Mesenchymal stem cell (in vitro differentiated cells and primary cell): ENCODE measurements around the gene PITPNC1.

Experiments
- DNase-seq: peaks from one replicate; pipeline ENCODE4 v3.0.0-alpha.2; 2013
- H2AFZ ChIP-seq: one replicate; pipeline ENCODE4 v1.6.1; 2013; ENCODE audit warnings: low read depth, mild to moderate bottlenecking, control low read depth, inconsistent platforms, low read length, moderate library complexity
- H2AK5ac ChIP-seq: 2 replicates; pipeline ENCODE4 v1.6.1; 2013; ENCODE audit warnings: low read length, moderate library complexity, mild to moderate bottlenecking, inconsistent platforms; ENCODE audit not compliant: severe bottlenecking
- H2BK120ac ChIP-seq: one replicate; pipeline ENCODE4 v1.6.1; 2013; ENCODE audit warnings: low read depth, mild to moderate bottlenecking, inconsistent platforms, low read length, moderate library complexity
- H2BK12ac ChIP-seq, 2 experiments: one replicate each; pipeline ENCODE4 v1.6.1; 2013; ENCODE audit warnings: inconsistent platforms in 2 of 2, low read length in 2 of 2, mild to moderate bottlenecking in 2 of 2, moderate library complexity in 2 of 2, control low read depth in 1 of 2
- H2BK15ac ChIP-seq: one replicate; pipeline ENCODE4 v1.6.1; 2013; ENCODE audit warnings: mild to moderate bottlenecking, low read depth, inconsistent platforms; ENCODE audit not compliant: poor library complexity, severe bottlenecking
- H2BK5ac ChIP-seq: 2 replicates; pipeline ENCODE4 v1.6.1; 2013; ENCODE audit warnings: low read depth, mild to moderate bottlenecking, low read length, control low read depth, inconsistent platforms; ENCODE audit not compliant: poor library complexity, severe bottlenecking
- H3K14ac ChIP-seq, 2 experiments: one replicate each; pipeline ENCODE4 v1.6.1; 2013; ENCODE audit warnings: inconsistent platforms in 2 of 2, low read length in 2 of 2, control low read depth in 1 of 2, mild to moderate bottlenecking in 1 of 2, moderate library complexity in 1 of 2
- H3K18ac ChIP-seq, 2 experiments: one replicate each; pipeline ENCODE4 v1.6.1; 2013; ENCODE audit warnings: inconsistent platforms in 2 of 2, low read length in 2 of 2, control low read depth in 1 of 2, low read depth in 1 of 2, mild to moderate bottlenecking in 1 of 2
- H3K23ac ChIP-seq, 2 experiments: one replicate each; pipeline ENCODE4 v1.6.1; 2013; ENCODE audit warnings: inconsistent platforms in 2 of 2, low read length in 2 of 2, mild to moderate bottlenecking in 2 of 2, moderate library complexity in 2 of 2, control low read depth in 1 of 2
- H3K27ac ChIP-seq: 2 replicates; pipeline ENCODE4 v1.5.1; 2013; ENCODE audit warnings: mild to moderate bottlenecking, moderate library complexity, low read length, control low read depth, inconsistent platforms; ENCODE audit not compliant: poor library complexity, severe bottlenecking
- H3K27me3 ChIP-seq, 2 experiments: 2 replicates each; pipeline versions ENCODE4 v1.6.1 to v1.7.0; 2013; ENCODE audit warnings: low read length in 2 of 2, mild to moderate bottlenecking in 2 of 2, moderate library complexity in 2 of 2, control low read depth in 1 of 2, inconsistent platforms in 1 of 2; ENCODE audit not compliant: control insufficient read depth in 1 of 2, insufficient read depth in 1 of 2
- H3K36me3 ChIP-seq, 2 experiments: 2 replicates each; pipeline versions ENCODE4 v1.6.1 to v1.7.0; 2013; ENCODE audit warnings: low read length in 2 of 2, control low read depth in 1 of 2, inconsistent platforms in 1 of 2, low read depth in 1 of 2, mild to moderate bottlenecking in 1 of 2; ENCODE audit not compliant: insufficient read depth in 2 of 2, control insufficient read depth in 1 of 2
- H3K4ac ChIP-seq, 2 experiments: one replicate each; pipeline ENCODE4 v1.6.1; 2013; ENCODE audit warnings: inconsistent platforms in 2 of 2, low read length in 2 of 2, mild to moderate bottlenecking in 2 of 2, moderate library complexity in 2 of 2, control low read depth in 1 of 2, low read depth in 1 of 2
- H3K4me1 ChIP-seq: 2 replicates; pipeline ENCODE4 v1.6.1; 2013; ENCODE audit warnings: low read depth, low read length, control low read depth; ENCODE audit not compliant: control insufficient read depth, insufficient read depth
- H3K4me2 ChIP-seq: 2 replicates; pipeline ENCODE4 v1.6.1; 2013; ENCODE audit warnings: low read length, mild to moderate bottlenecking, inconsistent platforms; ENCODE audit not compliant: poor library complexity, severe bottlenecking
- H3K4me3 ChIP-seq, 2 experiments: 2 replicates each; pipeline versions ENCODE4 v1.5.1 to v1.7.0; 2013; ENCODE audit warnings: low read length in 2 of 2, mild to moderate bottlenecking in 2 of 2, control low read depth in 1 of 2, low read depth in 1 of 2; ENCODE audit not compliant: insufficient read depth in 1 of 2
- H3K79me1 ChIP-seq: replicated peaks from 2 replicates; pipeline ENCODE4 v1.6.1; 2013; ENCODE audit warnings: mild to moderate bottlenecking, control low read depth, low read length, inconsistent platforms; ENCODE audit not compliant: poor library complexity, severe bottlenecking
- H3K9ac ChIP-seq: 2 replicates; pipeline ENCODE4 v1.7.0; 2013; ENCODE audit warnings: mild to moderate bottlenecking, low read length, moderate library complexity
- H3K9me3 ChIP-seq: 2 replicates; pipeline ENCODE4 v1.7.0; 2013; ENCODE audit warnings: mild to moderate bottlenecking, low read length; ENCODE audit not compliant: control insufficient read depth
- H4K8ac ChIP-seq: one replicate; pipeline ENCODE4 v1.6.1; 2013; ENCODE audit warnings: inconsistent platforms, mild to moderate bottlenecking, low read length, moderate library complexity
- H4K91ac ChIP-seq: one replicate; pipeline ENCODE4 v1.6.1; 2013; ENCODE audit warnings: mild to moderate bottlenecking, low read length, inconsistent platforms
- WGBS: methylation state at CpG from one replicate; pipeline ENCODE4 v1.1.7; 2013; ENCODE audit warnings: mixed read lengths; 5-methylcytosine and 5-hydroxymethylcytosine counted together

Gene PITPNC1

DNA sequence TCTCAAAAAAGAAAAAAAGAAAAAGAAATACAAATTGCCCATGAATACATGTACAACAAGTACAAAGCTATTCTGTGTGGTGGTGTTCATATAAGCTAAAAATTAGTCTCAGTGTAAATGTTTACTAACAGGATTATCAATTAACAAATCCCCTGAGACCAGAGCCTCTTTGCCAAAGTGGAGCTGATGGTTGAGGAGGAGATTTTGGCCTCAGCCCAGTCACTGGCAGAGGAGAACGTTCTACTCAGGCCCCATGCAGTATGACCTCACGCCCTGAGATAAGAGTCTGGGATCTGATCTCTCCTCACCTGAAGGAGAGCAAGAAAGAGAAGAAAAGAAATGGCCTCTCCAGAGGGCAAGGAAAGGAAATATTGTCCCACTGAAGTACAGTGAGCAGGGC lies 305.1 kb downstream of the PITPNC1 start:
- Histone ChIP-seq H2BK15ac (no peak overlapping the region), H3K36me3 (peaks cover 0 to 4% of the 10 kb centered on the region in 2 experiments), H2BK120ac (no peak overlapping the region), H2BK12ac (no peak overlapping the region), H4K8ac (no peak overlapping the region), H3K23ac (no peak overlapping the region), H3K27me3 (no peaks in the 10 kb centered on the region), H3K4me1 (no peaks in the 10 kb centered on the region), H3K9ac (no peak overlapping the region), H3K4ac (no peak overlapping the region), H3K4me2 (no peak overlapping the region), H3K14ac (no peak overlapping the region), H3K9me3 (no peaks in the 10 kb centered on the region), H3K4me3 (no peak overlapping the region), H3K18ac (no peak overlapping the region), H3K79me1 (no peaks in the 10 kb centered on the region), H3K27ac (no peak overlapping the region), H2AK5ac (no peak overlapping the region), H2AFZ (no peak overlapping the region), H4K91ac (no peak overlapping the region), H2BK5ac (no peak overlapping the region)
- no peak for DNase-seq
- WGBS = 81% methylated on average over 2 of the region's 2 CpGs

DNA sequence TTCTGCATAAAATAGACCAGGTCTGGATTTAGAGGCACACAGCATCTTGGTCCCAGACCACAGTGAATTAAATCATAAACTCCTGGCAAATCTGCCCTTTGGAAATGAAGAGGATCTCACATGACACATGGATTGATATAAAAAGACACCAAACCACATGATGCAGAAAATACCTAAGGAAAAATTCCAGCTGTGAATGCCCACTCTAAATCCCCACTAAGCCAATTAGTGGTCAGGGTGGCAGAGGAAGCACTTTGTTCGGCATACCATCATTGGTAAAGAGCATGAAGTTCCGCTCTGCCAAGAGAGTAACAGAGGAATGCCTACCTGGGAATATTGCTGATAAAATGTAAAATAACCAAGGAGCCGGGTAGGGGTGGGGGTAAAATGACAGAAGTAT lies 308.3 kb downstream of the PITPNC1 start:
- Histone ChIP-seq H3K23ac (no peak overlapping the region), H3K4ac (no peak overlapping the region), H4K91ac (no peak overlapping the region), H3K79me1 (no peaks in the 10 kb centered on the region), H3K18ac (no peak overlapping the region), H2AFZ (no peak overlapping the region), H2BK15ac (no peak overlapping the region), H2AK5ac (no peak overlapping the region), H3K9ac (no peak overlapping the region), H3K27ac (no peak overlapping the region), H4K8ac (no peak overlapping the region), H3K4me1 (no peaks in the 10 kb centered on the region), H3K9me3 (no peaks in the 10 kb centered on the region), H2BK120ac (no peak overlapping the region), H2BK5ac (no peak overlapping the region), H3K36me3 (no peaks in the 10 kb centered on the region), H3K14ac (no peak overlapping the region), H3K4me2 (no peak overlapping the region), H3K27me3 (no peaks in the 10 kb centered on the region), H3K4me3 (no peak overlapping the region), H2BK12ac (no peak overlapping the region)
- WGBS = 94% methylated on average over 3 of the region's 3 CpGs
- DNase-seq = no peak

DNA sequence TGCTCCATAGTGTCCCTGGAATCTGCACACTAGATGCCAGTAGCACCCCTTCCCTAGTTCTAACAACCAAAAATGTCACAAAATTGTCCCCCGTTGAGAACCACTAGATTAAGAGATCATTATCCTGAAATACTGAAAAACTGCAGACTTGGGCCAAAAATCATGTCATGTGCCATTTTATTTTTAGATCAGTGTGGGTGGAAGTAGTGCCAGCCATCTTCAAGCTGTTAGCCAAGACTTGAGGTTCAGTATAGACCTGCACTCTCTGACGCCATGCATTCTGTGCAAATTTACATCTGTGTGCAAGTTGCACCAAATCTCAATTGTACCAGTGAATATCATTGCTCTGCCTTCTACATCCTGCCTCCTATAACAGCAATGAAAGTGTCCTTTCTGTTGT lies 309.2 kb downstream of the PITPNC1 start:
- H3K9me3 ChIP-seq = no peaks in the 10 kb centered on the region
- H2BK120ac ChIP-seq = no peak overlapping the region
- H4K8ac ChIP-seq = no peak overlapping the region
- H3K4me2 ChIP-seq = no peak overlapping the region
- no peak overlapping the region for H3K9ac ChIP-seq
- no peaks in the 10 kb centered on the region for H3K79me1 ChIP-seq
- no peak overlapping the region for H2BK12ac ChIP-seq
- H3K27me3 ChIP-seq = no peaks in the 10 kb centered on the region
- H3K14ac ChIP-seq = no peak overlapping the region
- no peak overlapping the region for H3K18ac ChIP-seq
- DNase-seq = no peak
- no peak overlapping the region for H3K27ac ChIP-seq
- H3K36me3 ChIP-seq = no peaks in the 10 kb centered on the region
- H2BK15ac ChIP-seq = no peak overlapping the region
- no peak overlapping the region for H3K23ac ChIP-seq
- no peak overlapping the region for H2AK5ac ChIP-seq
- no peak overlapping the region for H2BK5ac ChIP-seq
- no peak overlapping the region for H2AFZ ChIP-seq
- 100% methylated on average over 2 of the region's 2 CpGs for WGBS
- H3K4ac ChIP-seq = no peak overlapping the region
- H4K91ac ChIP-seq = no peak overlapping the region
- H3K4me1 ChIP-seq = no peaks in the 10 kb centered on the region
- H3K4me3 ChIP-seq = no peak overlapping the region

DNA sequence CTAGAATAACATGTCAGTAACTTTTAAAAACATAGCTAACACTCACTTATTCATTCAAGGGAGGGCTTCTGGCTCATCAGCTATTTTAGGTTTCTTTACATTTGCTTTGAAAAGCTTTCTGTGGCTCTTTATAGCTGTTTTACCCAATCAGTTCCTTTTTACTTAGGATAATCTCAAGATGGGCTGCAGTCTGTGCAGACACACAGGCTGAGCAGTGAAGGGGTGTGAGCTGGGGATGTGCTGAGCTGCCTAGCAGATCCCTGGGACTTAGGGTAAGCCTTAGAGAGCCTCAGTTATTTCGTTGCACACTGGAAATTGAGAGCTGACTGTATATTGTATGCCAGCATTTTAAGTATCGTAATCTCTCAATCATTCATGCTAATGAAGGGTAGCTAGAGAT lies 310.4 kb downstream of the PITPNC1 start:
- Histone ChIP-seq H2AFZ (no peak overlapping the region), H3K14ac (no peak overlapping the region), H3K18ac (no peak overlapping the region), H3K4ac (no peak overlapping the region), H3K23ac (no peak overlapping the region), H3K79me1 (no peaks in the 10 kb centered on the region), H3K27me3 (no peaks in the 10 kb centered on the region), H4K91ac (no peak overlapping the region), H2BK15ac (no peak overlapping the region), H3K27ac (no peak overlapping the region), H3K4me2 (no peak overlapping the region), H3K36me3 (peaks cover 0 to 1% of the 10 kb centered on the region in 2 experiments), H3K9ac (no peak overlapping the region), H2BK5ac (no peak overlapping the region), H4K8ac (no peak overlapping the region), H2BK120ac (no peak overlapping the region), H3K4me3 (no peak overlapping the region), H3K4me1 (no peaks in the 10 kb centered on the region), H2AK5ac (no peak overlapping the region), H3K9me3 (no peaks in the 10 kb centered on the region), H2BK12ac (no peak overlapping the region)
- WGBS = no CpG with 5 or more reads among the region's 2 CpGs
- no peak for DNase-seq
